IPS-15b (cell line): ENCODE data around the gene ANKRD23.

Source experiments
- H3K27me3 ChIP-seq: one replicate; pipeline ENCODE4 v1.6.1; 2013; ENCODE audit warnings: low read length; ENCODE audit not compliant: control insufficient read depth, insufficient read depth
- H3K36me3 ChIP-seq: one replicate; pipeline ENCODE4 v1.6.1; 2013; ENCODE audit warnings: low read length; ENCODE audit not compliant: control insufficient read depth, insufficient read depth
- H3K4me1 ChIP-seq: one replicate; pipeline ENCODE4 v1.6.1; 2013; ENCODE audit warnings: mild to moderate bottlenecking, low read length; ENCODE audit not compliant: control insufficient read depth, insufficient read depth
- H3K4me3 ChIP-seq: one replicate; pipeline ENCODE4 v1.5.1; 2013; ENCODE audit warnings: low read depth, low read length
- H3K9ac ChIP-seq: one replicate; pipeline ENCODE4 v1.6.1; 2013; ENCODE audit warnings: low read depth, mild to moderate bottlenecking, low read length
- H3K9me3 ChIP-seq: one replicate; pipeline ENCODE4 v1.6.1; 2013; ENCODE audit warnings: mild to moderate bottlenecking, low read length; ENCODE audit not compliant: control insufficient read depth, insufficient read depth

Gene ANKRD23

GRCh38 chr2:96856776-96857666 lies 13.2 kb upstream of the ANKRD23 start:
- H3K36me3 ChIP-seq = peaks cover 34% of the 10 kb centered on the region
- H3K4me3 ChIP-seq = peak overlapping the region; percentile 76
- H3K4me1 ChIP-seq = peaks cover 7% of the 10 kb centered on the region

GRCh38 chr2:96853321-96853720 lies 9.5 kb upstream of the ANKRD23 start:
- Histone ChIP-seq H3K9me3 (no peaks in the 10 kb centered on the region), H3K9ac (no peak overlapping the region), H3K36me3 (peaks cover 14% of the 10 kb centered on the region), H3K27me3 (no peaks in the 10 kb centered on the region), H3K4me3 (no peak overlapping the region), H3K4me1 (peaks cover 7% of the 10 kb centered on the region)

More at GRCh38 chr2:96856776-96857666, 13.2 kb upstream of the ANKRD23 start:
- H3K27me3 ChIP-seq = no peaks in the 10 kb centered on the region
- peak overlapping the region; percentile 65 for H3K9ac ChIP-seq
- no peaks in the 10 kb centered on the region for H3K9me3 ChIP-seq

GRCh38 chr2:96852667-96853066 lies 8.8 kb upstream of the ANKRD23 start:
- H3K9ac ChIP-seq = no peak overlapping the region
- peaks cover 7% of the 10 kb centered on the region for H3K4me1 ChIP-seq
- H3K9me3 ChIP-seq = no peaks in the 10 kb centered on the region
- no peaks in the 10 kb centered on the region for H3K27me3 ChIP-seq
- H3K36me3 ChIP-seq = peaks cover 17% of the 10 kb centered on the region
- H3K4me3 ChIP-seq = no peak overlapping the region

- Histone ChIP-seq H3K9ac (no peak overlapping the region), H3K9me3 (no peaks in the 10 kb centered on the region), H3K27me3 (no peaks in the 10 kb centered on the region), H3K36me3 (peaks cover 10% of the 10 kb centered on the region), H3K4me3 (no peak overlapping the region), H3K4me1 (no peaks in the 10 kb centered on the region)
These were observed 4.4 kb upstream of the ANKRD23 start for GRCh38 chr2:96848264-96848663.

- no peaks in the 10 kb centered on the region for H3K4me1 ChIP-seq
- no peak overlapping the region for H3K9ac ChIP-seq
- no peak overlapping the region for H3K4me3 ChIP-seq
- H3K27me3 ChIP-seq = no peaks in the 10 kb centered on the region
- peaks cover 6% of the 10 kb centered on the region for H3K36me3 ChIP-seq
- no peaks in the 10 kb centered on the region for H3K9me3 ChIP-seq
These were observed 3.8 kb upstream of the ANKRD23 start for GRCh38 chr2:96847586-96847985.

- Histone ChIP-seq H3K4me1 (no peaks in the 10 kb centered on the region), H3K27me3 (no peaks in the 10 kb centered on the region), H3K9me3 (no peaks in the 10 kb centered on the region), H3K36me3 (peaks cover 5% of the 10 kb centered on the region), H3K9ac (no peak overlapping the region), H3K4me3 (no peak overlapping the region)
These were observed 3.0 kb upstream of the ANKRD23 start for GRCh38 chr2:96846825-96847224.

GRCh38 chr2:96844405-96844808 lies 586 bp upstream of the ANKRD23 start:
- H3K9ac ChIP-seq = no peak overlapping the region
- H3K9me3 ChIP-seq = no peaks in the 10 kb centered on the region
- H3K36me3 ChIP-seq = peaks cover 14% of the 10 kb centered on the region
- H3K4me1 ChIP-seq = no peaks in the 10 kb centered on the region
- no peaks in the 10 kb centered on the region for H3K27me3 ChIP-seq
- H3K4me3 ChIP-seq = no peak overlapping the region

- Histone ChIP-seq H3K27me3 (no peaks in the 10 kb centered on the region), H3K36me3 (peaks cover 14% of the 10 kb centered on the region), H3K4me1 (no peaks in the 10 kb centered on the region), H3K9ac (no peak overlapping the region), H3K9me3 (no peaks in the 10 kb centered on the region), H3K4me3 (no peak overlapping the region)
These were observed 1.2 kb downstream of the ANKRD23 start for GRCh38 chr2:96842600-96842999.

GRCh38 chr2:96841701-96842495 lies 1.9 kb downstream of the ANKRD23 start:
- no peak overlapping the region for H3K9ac ChIP-seq
- no peak overlapping the region for H3K4me3 ChIP-seq
- H3K36me3 ChIP-seq = peaks cover 14% of the 10 kb centered on the region
- no peaks in the 10 kb centered on the region for H3K27me3 ChIP-seq
- no peaks in the 10 kb centered on the region for H3K4me1 ChIP-seq
- no peaks in the 10 kb centered on the region for H3K9me3 ChIP-seq

- Histone ChIP-seq H3K27me3 (no peaks in the 10 kb centered on the region), H3K9ac (no peak overlapping the region), H3K9me3 (no peaks in the 10 kb centered on the region), H3K4me3 (no peak overlapping the region), H3K36me3 (peaks cover 14% of the 10 kb centered on the region), H3K4me1 (no peaks in the 10 kb centered on the region)
These were observed 3.7 kb downstream of the ANKRD23 start for GRCh38 chr2:96839875-96840850.

GRCh38 chr2:96839293-96839874 lies 4.4 kb downstream of the ANKRD23 start:
- no peaks in the 10 kb centered on the region for H3K4me1 ChIP-seq
- no peak overlapping the region for H3K9ac ChIP-seq
- H3K4me3 ChIP-seq = no peak overlapping the region
- H3K9me3 ChIP-seq = no peaks in the 10 kb centered on the region
- no peaks in the 10 kb centered on the region for H3K27me3 ChIP-seq
- peaks cover 14% of the 10 kb centered on the region for H3K36me3 ChIP-seq
